Vagina (tissue), 2 donors: ENCODE data around the gene PALLD.

Source experiments
- POLR2A ChIP-seq, 2 donors: fragments of 450-650 bp; IDR thresholded peaks; one replicate each; pipeline ENCODE4 v1.6.1; 2017; ENCODE audit warnings: antibody characterized with exemption in 2 of 2, mild to moderate bottlenecking in 2 of 2, moderate library complexity in 2 of 2
- POLR2AphosphoS5 ChIP-seq, 2 donors: sonication (generic); formaldehyde crosslinking; IDR thresholded peaks; one replicate each; pipeline ENCODE4 v1.9.0; 2017; ENCODE audit warnings: antibody characterized with exemption in 2 of 2, mild to moderate bottlenecking in 2 of 2, low read depth in 1 of 2; ENCODE audit not compliant: insufficient read depth in 1 of 2
- TF ChIP-seq, protein P1 (sequence below), 3 experiments: fragments of 450-650 bp in 2 of 3; fragments of 200-600 bp in 1 of 3; sonication (generic) in 1 of 3; IDR thresholded peaks; one replicate each; pipeline ENCODE4 v1.5.1; 2017 to 2019; ENCODE audit warnings: antibody characterized with exemption in 3 of 3, mild to moderate bottlenecking in 2 of 3, moderate library complexity in 2 of 3

DNA sequence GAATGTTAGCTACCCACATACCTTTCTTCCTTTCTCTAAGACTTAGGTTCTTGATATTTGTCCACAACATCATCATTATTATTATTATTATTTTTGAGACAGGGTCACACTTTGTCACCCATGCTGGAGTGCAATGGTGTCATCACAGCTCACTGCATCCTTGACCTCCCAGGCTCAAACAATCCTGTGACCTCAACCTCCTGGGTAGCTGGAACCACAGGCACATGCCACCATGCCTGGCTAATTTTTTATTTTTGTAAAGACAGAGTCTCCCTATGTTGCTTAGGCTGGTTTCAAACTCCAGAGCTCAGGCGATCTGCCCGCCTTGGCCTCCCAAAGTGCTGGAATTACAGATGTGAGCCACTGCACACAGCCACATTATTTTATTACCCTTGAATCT lies 394.2 kb downstream of the PALLD start:
- TF ChIP-seq, protein P1, sequence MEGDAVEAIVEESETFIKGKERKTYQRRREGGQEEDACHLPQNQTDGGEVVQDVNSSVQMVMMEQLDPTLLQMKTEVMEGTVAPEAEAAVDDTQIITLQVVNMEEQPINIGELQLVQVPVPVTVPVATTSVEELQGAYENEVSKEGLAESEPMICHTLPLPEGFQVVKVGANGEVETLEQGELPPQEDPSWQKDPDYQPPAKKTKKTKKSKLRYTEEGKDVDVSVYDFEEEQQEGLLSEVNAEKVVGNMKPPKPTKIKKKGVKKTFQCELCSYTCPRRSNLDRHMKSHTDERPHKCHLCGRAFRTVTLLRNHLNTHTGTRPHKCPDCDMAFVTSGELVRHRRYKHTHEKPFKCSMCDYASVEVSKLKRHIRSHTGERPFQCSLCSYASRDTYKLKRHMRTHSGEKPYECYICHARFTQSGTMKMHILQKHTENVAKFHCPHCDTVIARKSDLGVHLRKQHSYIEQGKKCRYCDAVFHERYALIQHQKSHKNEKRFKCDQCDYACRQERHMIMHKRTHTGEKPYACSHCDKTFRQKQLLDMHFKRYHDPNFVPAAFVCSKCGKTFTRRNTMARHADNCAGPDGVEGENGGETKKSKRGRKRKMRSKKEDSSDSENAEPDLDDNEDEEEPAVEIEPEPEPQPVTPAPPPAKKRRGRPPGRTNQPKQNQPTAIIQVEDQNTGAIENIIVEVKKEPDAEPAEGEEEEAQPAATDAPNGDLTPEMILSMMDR (IDR thresholded peaks at IDR 0.05), result no peak
- TF ChIP-seq POLR2AphosphoS5 (IDR thresholded peaks at IDR 0.05; ENCODE audit: insufficient read depth in 1 of 2, low read depth in 1 of 2), result no peak
- no peak for TF ChIP-seq POLR2A (IDR thresholded peaks at IDR 0.05)
